GM13977 (cell line): ENCODE measurements around the gene FBH1.

Source experiments
- DNase-seq: peaks from one replicate; pipeline ENCODE4 v3.0.0; 2012; ENCODE audit warnings: low spot score
- in situ Hi-C: fragments of 300-500 bp; cut with MboI; formaldehyde crosslinking; loops from one replicate; pipeline ENCODE4 v1.12.0; 2022; ENCODE audit warnings: low sequenced_read_pairs, low pct_unique_long_range_greater_than_20kb, mixed read lengths, inconsistent platforms; ENCODE audit not compliant: unreplicated experiment
- TF ChIP-seq, protein P1 (sequence below): IDR thresholded peaks from 2 replicates; pipeline ENCODE4 v1.5.1; 2012; ENCODE audit warnings: mild to moderate bottlenecking, control low read depth; ENCODE audit not compliant: insufficient read depth; ENCODE audit errors: extremely low read depth, missing control alignments

Gene FBH1

GRCh38 chr10:5927306-5927705 lies 37.3 kb downstream of the FBH1 start:
- TF ChIP-seq, protein P1, sequence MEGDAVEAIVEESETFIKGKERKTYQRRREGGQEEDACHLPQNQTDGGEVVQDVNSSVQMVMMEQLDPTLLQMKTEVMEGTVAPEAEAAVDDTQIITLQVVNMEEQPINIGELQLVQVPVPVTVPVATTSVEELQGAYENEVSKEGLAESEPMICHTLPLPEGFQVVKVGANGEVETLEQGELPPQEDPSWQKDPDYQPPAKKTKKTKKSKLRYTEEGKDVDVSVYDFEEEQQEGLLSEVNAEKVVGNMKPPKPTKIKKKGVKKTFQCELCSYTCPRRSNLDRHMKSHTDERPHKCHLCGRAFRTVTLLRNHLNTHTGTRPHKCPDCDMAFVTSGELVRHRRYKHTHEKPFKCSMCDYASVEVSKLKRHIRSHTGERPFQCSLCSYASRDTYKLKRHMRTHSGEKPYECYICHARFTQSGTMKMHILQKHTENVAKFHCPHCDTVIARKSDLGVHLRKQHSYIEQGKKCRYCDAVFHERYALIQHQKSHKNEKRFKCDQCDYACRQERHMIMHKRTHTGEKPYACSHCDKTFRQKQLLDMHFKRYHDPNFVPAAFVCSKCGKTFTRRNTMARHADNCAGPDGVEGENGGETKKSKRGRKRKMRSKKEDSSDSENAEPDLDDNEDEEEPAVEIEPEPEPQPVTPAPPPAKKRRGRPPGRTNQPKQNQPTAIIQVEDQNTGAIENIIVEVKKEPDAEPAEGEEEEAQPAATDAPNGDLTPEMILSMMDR, result no peak
- in situ Hi-C loops, result no loop called here
- no peak for DNase-seq

DNA sequence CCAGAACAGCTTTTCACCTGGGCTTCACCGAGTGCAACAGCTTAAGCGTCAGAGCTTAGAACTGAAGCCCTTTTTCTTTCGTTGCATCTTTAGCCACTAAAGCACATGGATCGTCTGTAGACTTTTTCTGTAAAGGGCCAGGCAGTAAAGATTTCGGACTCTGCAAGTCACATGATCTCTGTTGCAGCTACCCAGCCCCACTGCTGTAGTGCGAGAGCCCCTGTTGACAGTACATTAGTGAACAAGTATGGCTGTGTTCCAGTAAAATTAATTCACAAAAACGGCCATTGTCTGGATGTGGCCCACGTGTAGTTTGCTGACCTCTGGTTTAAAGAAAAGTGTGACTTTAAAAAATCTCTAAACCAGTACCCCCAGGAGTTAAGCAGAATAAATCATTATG lies 39.4 kb downstream of the FBH1 start:
- no peak for DNase-seq
- TF ChIP-seq, protein P1, result no peak
- in situ Hi-C loops, result no loop called here

DNA sequence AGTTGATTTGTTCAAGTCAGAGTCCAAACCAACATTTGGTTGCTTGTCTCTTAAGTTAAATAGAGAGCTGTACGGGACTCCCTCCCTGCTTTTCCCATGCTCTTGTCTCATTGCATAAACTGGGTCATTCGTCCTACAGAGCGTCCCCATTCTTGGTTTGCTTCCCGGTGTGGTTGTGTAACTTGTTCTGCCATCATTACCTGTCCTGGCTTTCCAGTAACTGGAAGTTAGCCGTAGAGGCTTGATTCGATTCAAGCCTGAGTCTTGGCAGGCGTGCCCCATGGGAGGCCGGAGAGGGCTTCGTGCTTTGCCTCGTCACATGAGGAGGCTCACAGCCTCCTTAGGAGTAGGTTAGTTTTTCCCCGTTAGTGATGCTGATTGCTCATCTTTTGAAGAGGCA lies 40.2 kb downstream of the FBH1 start:
- TF ChIP-seq, protein P1, result no peak
- no peak for DNase-seq
- in situ Hi-C loops, result no loop called here

DNA sequence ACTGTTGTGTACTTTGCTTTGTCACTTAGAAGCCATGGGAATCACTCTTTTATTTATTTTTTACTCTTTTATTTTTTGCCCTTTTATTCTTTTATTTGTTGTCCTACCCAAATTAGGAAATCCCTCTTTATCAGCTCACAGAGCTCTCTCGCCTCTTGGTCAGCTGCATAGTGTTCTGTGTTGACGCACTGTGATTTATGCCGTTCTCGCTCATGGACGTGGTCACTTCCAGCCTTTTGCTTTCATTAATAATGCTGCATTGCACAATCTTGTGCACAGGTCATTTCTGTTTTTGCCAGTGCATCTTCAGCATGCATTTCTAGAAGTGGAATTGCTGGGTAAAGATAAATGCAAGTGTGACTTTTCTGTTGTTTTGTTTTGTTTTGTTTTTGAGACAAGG lies 42.3 kb downstream of the FBH1 start:
- in situ Hi-C loops, result no loop called here
- TF ChIP-seq, protein P1, result no peak
- DNase-seq, result no peak

- TF ChIP-seq, protein P1, result no peak
- no peak for DNase-seq
- in situ Hi-C loops, result no loop called here
Measured at GRCh38 chr10:5933909-5934546, 44.0 kb downstream of the FBH1 start.

- no peak for DNase-seq
- in situ Hi-C loops, result no loop called here
- TF ChIP-seq, protein P1, result no peak
Measured at GRCh38 chr10:5935628-5936027, 45.6 kb downstream of the FBH1 start.
